NCI-H69 (cell line): Measurements from ENCODE around the gene UBE2V1.
A peak's percentile ranks its signal among the peaks of the same experiment; 100 is the strongest.
"Not testable (repeated sequence)": the region's sequence is repeated elsewhere in the genome, so short reads cannot be mapped to it uniquely, and the experiment has no call there.

ENCODE experiments used
- DNase-seq: peaks from one replicate; lab custom pipeline; 2025; lab: John Stamatoyannopoulos, UW

UBE2V1 gene

DNA sequence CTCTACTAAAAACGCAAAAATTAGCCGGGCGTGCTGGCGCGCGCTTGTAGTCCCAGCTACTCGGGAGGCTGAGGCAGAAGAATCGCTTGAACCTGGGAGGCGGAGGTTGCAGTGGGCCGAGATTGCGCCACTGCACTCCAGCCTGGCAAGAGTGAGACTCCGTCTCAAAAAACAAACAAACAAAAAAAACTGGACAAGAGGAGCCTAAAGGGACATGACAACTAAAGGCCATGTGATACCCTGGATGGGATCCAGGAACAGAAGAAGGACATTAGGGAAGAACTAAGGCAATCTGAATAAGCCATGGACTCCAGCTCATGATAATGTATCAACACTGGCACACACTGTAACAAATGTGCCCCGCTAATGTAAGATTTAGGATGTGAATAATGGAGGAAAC, 24.8 kb upstream of the UBE2V1 start:
- DNase-seq = not testable (repeated sequence)

DNA sequence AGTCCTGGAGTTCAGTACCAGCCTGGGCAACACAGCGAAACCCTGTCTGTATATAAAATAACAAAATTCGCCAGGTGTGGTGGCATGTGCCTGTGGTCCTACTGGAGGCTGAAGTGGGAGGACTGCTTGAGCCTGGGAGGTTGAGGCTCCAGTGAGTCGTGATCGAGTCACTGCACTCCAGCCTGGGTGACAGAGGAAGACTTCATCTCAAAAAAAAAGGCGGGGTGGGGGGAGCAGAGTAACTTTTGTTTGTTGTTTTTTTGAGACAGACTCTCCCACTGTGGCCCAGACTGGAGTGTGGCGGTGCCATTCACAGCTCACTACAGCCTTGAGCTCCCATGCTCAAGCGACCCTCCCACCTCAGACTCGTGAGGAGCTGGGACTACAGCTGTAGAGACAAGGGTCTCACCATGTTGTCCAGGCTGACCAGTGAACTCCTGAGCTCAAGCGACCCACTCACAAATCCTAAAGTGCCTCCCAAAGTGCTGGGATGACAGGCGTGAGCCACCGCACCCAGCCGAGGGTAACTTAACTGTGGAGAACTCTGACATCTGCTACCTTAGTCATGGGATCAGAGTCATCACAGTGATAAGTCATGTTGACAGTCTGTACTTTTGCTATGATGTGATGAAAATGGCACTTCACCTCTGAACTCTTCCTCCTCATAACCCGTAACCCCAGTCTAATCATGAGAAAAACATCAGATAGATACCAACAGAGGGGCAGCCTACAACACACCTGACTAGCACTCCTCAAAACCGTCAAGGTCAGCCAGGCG, 24.1 kb upstream of the UBE2V1 start:
- DNase-seq = no peak

DNA sequence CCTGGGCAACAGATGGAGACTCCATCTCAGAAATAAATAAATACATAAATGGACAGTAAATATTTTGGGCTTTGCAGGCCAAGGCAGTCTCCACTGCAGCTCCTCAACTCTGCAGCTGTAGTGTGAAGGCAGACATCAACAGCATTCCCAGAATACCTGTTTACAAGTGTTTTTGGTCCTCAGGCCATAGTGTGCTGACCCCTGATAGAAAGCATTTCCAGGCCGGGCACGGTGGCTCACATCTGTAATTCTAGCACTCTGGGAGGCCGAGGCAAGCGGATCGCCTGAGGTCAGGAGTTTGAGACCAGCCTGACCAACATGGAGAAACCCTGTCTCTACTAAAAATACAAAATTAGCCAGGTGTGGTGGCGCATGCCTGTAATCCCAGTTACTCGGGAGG, 22.2 kb upstream of the UBE2V1 start:
- DNase-seq = not testable (repeated sequence)

DNA sequence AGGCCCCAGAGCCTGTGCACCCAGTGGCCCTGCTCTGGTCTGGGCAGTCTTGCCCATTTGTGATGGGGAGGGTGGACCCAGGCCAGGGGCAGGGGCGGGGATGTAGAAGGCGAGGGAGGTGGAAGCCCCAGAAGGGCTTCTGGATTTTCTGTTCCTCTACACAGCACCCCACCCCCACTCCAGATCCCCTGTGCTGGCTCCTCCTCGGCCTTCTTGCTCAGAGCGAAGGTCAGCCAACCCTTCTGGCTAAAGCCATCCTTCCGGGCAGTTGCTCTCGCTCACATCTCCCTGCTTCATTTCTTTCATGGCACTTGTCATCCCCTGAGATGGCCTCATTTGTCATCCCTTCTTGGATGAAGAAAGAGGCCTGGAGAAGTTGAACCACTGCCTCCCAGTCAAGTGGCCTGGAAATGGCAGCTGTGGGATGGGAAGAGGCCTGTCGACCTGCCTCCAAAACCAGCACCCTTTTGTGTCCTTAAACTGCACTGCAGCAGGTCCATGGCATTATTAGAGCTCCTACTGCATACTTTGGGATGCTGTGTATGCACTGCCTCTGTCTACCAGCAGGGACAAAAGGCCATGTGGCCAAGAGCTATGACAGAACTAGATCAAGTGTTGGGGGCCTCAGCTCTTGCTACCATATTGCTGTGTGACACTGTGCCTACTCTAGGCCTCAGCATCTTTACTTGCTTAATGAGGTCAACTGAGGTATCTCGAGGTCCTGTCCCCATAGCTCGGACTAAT, 20.7 kb upstream of the UBE2V1 start:
- DNase-seq = no peak

DNA sequence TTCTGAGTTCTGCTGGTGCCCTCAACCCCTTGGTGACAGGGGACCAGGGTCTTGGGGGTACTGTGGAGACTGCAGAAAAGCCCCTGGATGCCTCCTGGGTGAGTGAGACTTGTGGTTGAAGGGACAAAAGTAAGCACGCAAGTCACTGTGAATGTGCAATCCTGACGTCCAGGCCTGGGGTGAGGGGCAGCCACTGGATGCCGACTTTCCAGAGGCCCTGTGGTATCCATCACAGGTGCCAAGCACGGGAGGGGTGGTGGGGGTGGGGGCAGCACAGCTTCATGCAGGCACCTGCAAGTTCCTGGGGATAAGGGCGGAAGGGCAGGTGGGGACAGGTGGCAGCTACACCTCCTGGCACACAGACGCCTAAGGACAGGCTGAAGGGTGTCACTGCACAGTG, 20.1 kb upstream of the UBE2V1 start:
- no peak for DNase-seq

DNA sequence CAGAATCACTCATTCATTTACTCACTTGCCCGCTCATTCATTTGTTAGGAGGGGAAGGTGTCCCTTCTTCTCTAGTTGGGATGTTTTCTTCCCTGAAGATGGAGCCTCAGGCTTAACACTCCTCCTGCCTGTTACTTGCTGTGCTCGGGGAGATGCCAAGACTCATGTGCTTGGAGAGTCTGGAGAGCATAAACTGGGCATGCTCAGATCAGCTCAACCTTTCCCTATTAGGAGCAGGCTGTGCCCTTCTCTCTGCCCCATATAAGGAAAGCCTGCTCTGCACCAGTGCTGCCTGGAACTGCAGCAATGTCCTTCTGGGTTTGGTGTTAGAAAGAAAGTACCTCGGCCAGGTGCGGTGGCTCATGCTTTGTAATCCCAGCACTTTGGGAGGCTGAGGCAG, 18.0 kb upstream of the UBE2V1 start:
- DNase-seq = no peak

DNA sequence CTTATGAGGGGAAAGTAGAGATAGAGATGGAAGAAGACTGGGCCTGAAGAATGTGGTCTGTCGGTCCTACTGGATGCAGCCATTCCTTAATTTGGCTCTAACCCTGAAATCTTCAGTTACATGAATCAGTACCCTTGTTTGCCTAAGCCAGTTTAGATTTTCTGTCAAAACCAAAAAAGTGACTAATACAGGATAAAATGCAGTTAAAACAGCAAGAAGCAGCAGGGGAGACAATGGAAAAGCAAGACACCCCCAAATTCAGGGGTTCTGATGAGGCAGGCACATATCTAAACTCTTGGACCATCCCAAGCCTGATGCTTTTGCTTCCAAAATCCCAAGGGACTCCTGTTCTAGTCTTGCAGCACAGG, 17.4 kb upstream of the UBE2V1 start:
- no peak for DNase-seq

DNA sequence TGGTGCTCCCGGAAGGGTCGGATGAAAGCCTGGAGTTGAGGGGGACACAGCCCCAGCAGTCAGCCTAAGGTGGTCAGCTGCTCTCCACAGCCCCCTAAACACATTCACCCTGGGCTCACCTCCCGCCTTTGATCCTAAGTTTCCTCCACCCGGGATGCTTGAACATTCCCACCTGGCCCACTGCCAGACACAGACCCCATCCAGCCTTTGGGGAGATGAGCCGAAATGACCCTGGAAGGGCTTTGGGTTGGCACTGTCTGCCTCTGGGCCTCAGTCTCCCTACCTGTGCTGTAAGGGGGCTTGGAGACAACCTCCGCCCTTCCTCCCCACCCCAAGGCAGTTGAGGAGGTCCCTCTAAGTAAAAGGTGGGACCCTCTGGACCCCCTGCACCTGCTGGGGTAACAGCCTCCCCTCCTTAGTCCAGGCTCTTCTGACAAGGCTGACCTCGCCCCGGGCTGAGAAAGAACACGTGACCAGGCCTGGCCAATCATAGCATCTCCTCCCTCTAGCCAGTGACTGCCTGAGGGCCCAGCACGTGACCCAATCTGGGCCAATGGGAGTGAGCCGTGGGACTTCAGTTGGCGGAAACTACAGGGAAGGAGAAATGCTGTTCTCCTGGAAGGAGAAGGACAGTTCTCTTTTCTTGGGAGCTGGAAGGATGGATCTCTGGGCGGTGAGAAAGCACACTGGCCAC, 16.9 kb upstream of the UBE2V1 start:
- DNase-seq = no peak

DNA sequence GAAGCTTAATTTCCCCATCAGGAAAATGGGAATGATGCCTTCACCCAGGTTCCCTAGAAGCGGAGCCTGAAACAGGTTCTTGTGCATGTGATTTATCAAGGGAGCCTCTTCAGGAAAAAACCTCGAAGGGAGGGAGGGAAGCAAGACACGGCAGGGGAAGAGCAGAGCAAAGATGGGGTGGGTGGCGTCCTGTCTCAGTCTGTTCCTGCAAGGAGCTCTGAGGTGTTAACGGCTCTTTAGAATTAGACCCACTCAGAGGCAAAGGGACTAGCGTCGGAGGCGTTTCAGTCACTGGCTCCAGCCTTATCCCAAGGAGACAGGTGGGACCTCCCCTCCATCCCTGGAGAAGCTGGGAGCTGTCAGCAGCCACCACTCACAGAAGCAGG, 15.6 kb upstream of the UBE2V1 start:
- no peak for DNase-seq

DNA sequence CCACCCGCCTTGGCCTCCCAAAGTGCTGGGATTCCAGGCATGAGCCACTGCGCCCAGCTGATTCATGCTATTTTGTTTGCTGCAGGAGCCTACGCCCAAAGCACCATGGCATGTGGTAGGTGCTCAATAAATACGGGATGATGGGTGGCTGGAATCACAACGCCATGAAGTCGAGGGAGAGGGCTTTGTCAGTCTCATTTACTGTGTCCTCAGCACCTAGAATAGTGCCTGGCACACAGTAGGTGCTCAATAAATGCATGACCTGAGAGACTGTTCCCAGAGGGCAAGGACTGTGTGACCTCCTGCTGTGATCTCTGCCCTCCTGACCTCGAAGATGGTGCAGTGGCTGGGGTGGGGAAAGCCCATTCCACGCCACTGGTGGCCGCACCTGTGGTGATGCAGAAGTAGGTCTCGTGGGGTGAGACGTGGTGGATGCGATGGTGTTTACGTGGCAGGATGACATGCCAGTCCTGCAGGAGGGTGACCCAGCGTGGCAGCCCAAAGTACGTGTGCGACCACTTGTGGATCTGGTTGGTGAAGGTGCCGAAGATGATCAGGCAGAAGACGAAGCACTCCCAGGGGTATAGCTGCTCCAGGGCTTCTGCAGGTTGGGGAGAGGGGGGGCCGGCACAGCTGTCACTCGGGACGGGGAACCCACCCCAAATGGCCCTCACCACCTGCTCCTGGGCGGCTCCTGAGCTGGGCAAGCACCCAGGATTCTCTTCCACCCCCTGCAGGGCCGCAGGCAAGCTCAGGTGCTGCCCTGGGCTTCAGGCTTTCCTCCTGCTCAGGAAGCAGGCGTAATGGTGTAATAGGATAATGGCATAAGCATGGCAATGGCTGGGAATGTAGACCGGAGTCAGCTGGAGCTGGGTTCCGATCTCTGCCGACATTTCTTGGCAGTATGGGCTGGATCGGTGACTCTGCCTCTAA, 14.9 kb upstream of the UBE2V1 start:
- peak; percentile 9 for DNase-seq

DNA sequence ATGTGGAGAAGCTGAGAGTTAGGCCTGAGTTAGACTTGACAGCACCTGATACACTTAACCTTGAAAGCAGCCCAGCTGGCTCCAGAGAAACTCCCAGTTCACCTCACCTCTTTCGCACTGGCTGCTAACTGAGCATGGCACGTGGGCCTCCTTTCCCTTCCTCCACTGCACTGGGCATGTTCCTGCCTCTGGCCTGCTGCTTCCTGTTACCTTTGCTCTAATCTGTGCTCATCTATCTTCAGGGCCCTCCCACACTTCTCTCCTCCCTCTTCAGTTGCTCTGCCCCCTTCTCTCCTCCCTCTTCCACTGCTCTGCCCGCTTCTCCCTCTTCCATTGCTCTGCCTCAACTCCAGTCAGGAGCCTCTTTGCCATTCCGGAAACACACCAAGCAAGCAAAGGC, 13.7 kb upstream of the UBE2V1 start:
- peak; percentile 7 for DNase-seq

DNA sequence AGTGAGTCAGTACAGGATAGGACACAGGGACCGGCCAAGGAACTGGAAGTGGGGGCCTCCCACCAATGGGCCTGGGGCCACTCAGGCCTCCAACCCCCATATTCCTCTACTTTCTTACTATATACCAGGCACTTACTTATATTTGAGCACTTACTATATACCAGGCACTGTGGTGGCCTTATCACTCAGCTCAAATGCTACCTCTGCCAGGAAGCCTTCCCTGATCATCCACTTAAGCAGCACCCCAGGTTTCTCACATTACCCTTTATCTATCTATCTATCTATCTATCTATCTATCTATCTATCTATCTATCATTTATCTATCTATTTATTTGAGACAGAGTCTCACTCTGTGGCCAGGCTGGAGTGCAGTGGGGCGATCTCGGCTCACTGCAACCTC, 12.3 kb upstream of the UBE2V1 start:
- DNase-seq = no peak

DNA sequence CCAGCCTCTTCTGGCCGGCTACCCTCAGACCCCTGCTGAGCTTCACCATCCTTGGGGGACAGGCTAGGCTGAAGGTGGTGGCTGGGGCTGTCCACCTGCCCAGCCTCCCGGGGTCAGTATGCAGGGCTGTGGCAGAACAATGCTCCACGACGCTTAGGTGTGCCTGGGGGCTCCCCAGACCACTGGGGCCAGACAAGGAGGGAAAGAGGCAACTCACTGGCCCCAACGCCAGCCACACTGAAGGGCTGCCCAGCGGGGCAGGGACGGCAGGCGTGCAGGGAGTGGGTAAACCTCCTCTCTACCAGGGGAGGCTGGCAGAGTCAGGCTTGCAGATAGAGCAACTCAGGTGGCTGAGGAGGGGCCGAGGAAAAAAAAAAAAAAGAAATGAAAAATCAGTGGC, 11.5 kb upstream of the UBE2V1 start:
- DNase-seq = no peak

DNA sequence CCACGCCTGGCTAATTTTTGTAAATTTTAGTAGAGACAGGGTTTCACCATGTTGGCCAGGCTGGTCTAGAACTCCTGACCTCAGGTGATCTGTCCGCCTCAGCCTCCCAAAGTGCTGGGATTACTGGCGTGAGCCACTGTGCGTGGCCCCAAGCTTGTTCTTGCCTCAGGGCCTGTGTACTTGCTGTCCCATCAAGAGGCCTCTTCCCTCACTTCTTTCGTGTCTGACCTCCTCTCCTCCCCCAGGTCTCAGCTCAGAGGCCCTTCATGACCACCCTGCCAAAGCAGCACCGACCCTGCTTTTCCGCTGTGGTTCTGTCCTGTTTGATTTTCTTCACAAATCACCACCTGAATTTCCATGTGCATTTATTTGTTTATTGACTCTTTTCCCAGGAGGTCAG, 10.5 kb upstream of the UBE2V1 start:
- DNase-seq = no peak

DNA sequence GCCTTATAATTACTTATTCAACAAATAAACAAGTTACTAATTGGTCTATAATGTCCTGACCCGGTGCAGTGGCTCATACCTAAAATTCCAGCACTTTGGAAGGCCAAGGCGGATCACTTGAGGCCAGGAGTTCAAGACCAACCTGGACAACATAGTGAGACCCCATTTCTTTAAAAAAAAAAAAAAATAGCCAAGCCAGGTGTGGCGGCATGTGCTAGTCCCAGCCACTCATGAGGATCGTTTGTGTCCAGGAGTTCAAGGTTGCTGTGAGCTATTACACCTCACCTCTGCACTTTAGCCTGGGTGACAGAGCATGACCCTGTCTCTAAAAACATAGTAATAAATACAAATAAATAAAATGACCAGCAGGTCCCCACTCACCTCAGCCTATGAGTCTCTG, 9.8 kb upstream of the UBE2V1 start:
- DNase-seq = no peak

DNA sequence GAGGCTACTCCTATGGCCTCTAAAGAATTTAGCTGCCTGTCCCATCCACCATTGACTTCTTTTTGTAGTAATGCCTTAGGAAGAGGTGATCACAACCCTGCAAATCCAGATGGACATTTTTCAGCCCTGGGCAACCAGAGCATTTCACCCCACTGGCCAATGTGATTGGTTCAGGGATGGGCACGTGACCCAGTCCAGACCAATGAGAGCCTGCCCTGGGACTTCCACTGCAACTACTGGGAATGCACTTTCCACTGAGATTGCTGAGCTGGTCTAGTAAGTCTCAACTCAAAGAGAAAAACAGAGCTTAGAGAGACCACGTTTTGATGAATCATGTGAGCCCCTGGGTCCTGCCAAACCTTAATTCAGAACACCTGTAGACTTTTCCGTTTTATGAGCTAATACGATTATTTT, 8.9 kb upstream of the UBE2V1 start:
- peak; percentile 8 for DNase-seq

DNA sequence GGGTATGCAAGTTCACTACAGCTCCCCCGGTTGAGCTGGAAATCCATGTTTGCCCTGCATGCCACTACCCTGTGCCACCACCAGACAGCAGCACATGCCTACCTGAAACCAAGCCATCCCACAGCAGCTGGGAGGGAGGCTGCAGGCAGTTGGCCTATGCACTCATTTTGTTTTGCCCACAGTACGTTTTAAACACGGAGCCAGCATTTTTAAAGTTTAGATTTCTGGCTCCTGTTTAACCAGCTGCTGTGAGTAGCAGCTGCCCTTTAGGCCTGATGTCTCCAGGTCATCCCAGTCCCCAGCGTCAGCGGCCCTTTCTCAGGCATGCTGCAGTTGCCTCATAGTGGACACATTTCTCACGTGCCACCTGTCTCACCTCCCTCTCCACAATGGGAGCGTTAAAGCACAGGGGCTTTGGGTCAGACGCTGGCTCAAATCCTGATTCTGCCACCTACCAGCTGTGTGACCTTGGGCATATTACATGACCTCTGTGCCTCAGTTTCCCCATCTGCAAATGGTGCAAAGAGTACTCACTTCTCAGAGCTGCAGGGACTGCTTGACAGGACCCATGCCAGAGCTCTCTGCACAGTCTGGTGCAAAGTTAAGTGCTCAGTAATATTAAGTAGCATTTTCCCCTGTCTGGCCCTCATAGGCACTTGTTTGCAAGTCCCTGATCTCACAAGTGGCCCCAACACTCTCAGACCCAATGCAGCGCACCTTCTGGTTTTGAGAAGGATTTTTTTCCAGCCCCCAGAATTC, 8.2 kb upstream of the UBE2V1 start:
- DNase-seq = peak; percentile 66

DNA sequence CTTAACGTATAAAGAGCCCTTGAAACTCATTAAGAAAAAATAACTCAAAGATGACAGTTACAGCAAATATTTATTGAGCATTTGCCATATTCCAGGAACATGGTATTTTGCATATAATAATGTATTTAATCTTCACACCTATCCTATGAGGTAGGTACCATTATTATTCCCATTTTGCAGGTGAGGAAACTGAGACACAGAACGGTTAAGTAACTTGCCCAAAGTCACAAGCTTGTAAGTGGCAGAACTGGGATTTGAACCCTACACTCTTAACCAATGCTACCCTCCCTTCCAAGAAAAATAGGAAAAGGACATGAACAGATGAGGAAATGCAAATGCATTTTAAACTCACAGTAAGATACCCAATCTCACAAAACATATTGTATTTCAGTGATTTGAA, 5.3 kb upstream of the UBE2V1 start:
- DNase-seq = no peak

DNA sequence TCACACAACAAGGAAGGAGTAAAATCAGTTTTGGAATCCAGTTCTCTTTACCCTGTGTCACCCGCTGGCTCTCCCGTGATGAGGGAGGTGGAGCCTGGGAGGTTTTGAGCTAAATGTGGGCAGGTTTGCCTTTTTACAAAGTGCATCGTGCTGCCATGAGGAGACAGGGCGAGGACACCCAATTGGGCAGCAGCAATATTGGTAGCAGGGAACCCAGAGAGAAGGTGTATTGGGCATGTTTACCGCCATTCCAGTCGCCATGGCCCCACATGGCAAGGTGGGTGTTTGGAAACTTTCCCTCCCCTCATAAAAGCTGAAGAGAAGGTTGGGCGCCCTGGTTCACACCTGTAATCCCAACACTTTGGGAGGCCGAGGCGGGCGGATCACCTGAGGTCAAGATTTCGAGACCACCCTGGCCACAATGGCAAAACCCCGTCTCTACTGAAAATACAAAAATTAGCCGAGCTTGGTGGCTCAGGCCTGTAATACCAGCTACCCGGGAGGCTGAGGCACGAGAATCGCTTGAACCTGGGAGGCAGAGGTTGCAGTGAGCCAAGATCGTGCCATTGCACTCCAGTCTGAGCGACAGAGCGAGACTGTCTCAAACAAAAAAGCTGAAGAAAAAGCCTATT, 3.5 kb upstream of the UBE2V1 start:
- DNase-seq = no peak

DNA sequence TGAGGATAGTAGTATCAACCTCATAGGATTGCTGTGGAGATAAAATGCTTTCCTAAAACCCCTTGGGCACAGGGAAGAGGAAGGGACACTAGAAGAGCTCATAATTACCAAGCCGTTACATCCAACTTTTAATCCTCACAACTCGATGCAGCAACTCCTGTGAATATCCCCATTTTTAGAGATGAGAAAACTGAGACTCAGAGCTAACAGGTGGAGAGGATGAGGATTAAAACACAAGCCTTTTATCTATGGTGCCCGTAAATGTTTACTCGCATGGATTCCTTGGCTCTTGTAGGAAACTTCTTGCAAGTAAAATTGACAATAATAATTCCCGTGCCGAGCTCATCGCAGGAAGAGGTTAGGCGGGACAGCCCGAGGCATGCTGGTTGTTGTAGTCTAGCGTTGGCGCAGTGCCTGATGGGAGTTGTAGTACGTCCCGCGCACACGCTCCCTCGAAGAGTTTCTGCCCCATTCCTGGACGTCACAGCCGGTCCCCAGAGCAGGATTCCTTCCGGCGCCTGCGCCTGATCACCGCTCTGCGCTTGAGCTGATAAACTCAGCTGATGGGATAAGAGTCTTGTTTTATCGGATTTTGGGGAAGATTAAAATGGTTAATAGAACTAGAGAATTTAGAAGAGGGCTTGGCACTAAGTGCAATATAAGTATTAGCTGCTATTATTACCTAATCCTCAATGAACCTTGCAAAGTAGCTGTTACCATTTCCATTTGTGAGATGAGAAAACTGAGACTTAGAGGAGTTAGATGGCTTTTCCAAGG, 2.8 kb upstream of the UBE2V1 start:
- peak; percentile 93 for DNase-seq
